ENCODE data around the gene ANKFY1.

The ANKFY1 gene

DNA sequence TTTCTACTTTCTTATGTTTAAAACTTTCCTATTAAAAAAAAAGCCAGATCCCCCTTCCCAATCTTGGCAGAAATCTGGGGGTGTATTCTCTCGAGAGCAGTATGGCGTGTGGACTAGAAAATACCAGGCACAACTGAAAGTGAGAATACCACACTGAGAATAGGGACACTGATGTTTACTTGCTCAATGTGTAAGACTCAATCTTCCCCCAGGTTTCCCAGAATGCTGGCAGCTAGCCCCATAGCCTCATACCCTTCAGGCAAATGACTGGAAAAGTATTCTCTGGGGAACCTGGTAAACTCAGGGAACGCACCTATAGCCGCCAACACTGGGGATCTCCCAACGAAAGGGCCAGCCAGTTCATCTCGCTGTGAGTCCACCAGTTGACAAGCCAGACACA, 136.2 kb downstream of the ANKFY1 start:
- no peak for DNase-seq
- no peak overlapping the region for H3K23ac ChIP-seq (ENCODE audit: low read length)
- no peaks in the 10 kb centered on the region for H3K79me1 ChIP-seq (ENCODE audit: low read length)
- no CpG with 5 or more reads among the region's 6 CpGs for WGBS (ENCODE audit: extremely low coverage, insufficient coverage, insufficient read length)
- H2BK5ac ChIP-seq (ENCODE audit: low read depth, low read length, poor library complexity) = no peak overlapping the region
- H3K4me3 ChIP-seq (ENCODE audit: low read depth, low read length) = no peak overlapping the region
- H3K27ac ChIP-seq (ENCODE audit: low read depth, low read length) = no peak overlapping the region
- no peak overlapping the region for H3K4me2 ChIP-seq (ENCODE audit: low read length)
- no peak overlapping the region for H3K4ac ChIP-seq (ENCODE audit: low read depth, low read length)
- peaks cover 2 to 6% of the 10 kb centered on the region in 2 experiments for H3K36me3 ChIP-seq (ENCODE audit: control insufficient read depth in 1 of 2, insufficient read depth in 2 of 2, low read length in 2 of 2)
- H3K27me3 ChIP-seq (ENCODE audit: insufficient read depth, low read length) = no peaks in the 10 kb centered on the region
- H2AK5ac ChIP-seq (ENCODE audit: low read length) = no peak overlapping the region
- no peak overlapping the region for H3K9ac ChIP-seq (ENCODE audit: low read length)
- no peak overlapping the region for H4K8ac ChIP-seq (ENCODE audit: low read depth, low read length)
- H2BK120ac ChIP-seq (ENCODE audit: insufficient read depth, low read length, poor library complexity) = no peak overlapping the region
- no peak overlapping the region for H3K14ac ChIP-seq (ENCODE audit: low read length)
- no peak overlapping the region for H3K18ac ChIP-seq (ENCODE audit: low read length)
- H3K79me2 ChIP-seq (ENCODE audit: control insufficient read depth, insufficient read depth, low read length, poor library complexity) = no peaks in the 10 kb centered on the region
- no peak overlapping the region for H4K12ac ChIP-seq (ENCODE audit: low read depth, low read length)
- no peak overlapping the region for H4K91ac ChIP-seq (ENCODE audit: low read depth, low read length)
- no peaks in the 10 kb centered on the region for H3K4me1 ChIP-seq (ENCODE audit: control insufficient read depth in 1 of 2, insufficient read depth in 2 of 2, low read length in 2 of 2)
- H2AFZ ChIP-seq (ENCODE audit: insufficient read depth, low read length, poor library complexity) = no peak overlapping the region
- H3K9me3 ChIP-seq (ENCODE audit: insufficient read depth, low read depth, low read length) = no peaks in the 10 kb centered on the region
- H2BK12ac ChIP-seq (ENCODE audit: low read length) = no peak overlapping the region

DNA sequence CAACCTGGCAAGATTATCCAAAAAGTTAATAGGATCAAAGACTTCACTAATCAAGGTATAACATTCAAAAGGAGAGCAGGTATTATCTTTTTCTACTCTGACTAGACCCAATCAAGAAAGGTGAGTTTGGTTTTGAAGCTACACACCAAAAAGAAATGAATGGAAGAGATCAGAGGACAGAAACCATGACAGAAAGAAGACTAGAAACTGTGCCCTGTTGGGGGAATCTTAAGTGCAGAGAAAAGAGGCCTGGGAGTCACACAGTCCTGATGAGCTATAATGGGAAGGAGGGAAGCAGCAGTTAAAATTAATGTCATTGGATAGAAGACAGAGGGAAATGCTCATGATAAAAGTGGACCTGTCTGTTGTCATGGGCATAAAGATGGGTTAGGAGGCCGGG, 138.2 kb downstream of the ANKFY1 start:
- Histone ChIP-seq H2BK120ac (ENCODE audit: insufficient read depth, low read length, poor library complexity) (no peak overlapping the region), H3K36me3 (ENCODE audit: control insufficient read depth in 1 of 2, insufficient read depth in 2 of 2, low read length in 2 of 2) (peaks cover 5 to 18% of the 10 kb centered on the region in 2 experiments), H2BK12ac (ENCODE audit: low read length) (no peak overlapping the region), H3K9me3 (ENCODE audit: insufficient read depth, low read depth, low read length) (no peaks in the 10 kb centered on the region), H3K79me2 (ENCODE audit: control insufficient read depth, insufficient read depth, low read length, poor library complexity) (no peaks in the 10 kb centered on the region), H3K27me3 (ENCODE audit: insufficient read depth, low read length) (no peaks in the 10 kb centered on the region), H3K4me2 (ENCODE audit: low read length) (no peak overlapping the region), H3K79me1 (ENCODE audit: low read length) (no peaks in the 10 kb centered on the region), H4K12ac (ENCODE audit: low read depth, low read length) (no peak overlapping the region), H3K27ac (ENCODE audit: low read depth, low read length) (no peak overlapping the region), H3K4ac (ENCODE audit: low read depth, low read length) (no peak overlapping the region), H3K4me3 (ENCODE audit: low read depth, low read length) (no peak overlapping the region), H4K8ac (ENCODE audit: low read depth, low read length) (no peak overlapping the region), H2AK5ac (ENCODE audit: low read length) (no peak overlapping the region), H4K91ac (ENCODE audit: low read depth, low read length) (no peak overlapping the region), H3K18ac (ENCODE audit: low read length) (no peak overlapping the region), H2AFZ (ENCODE audit: insufficient read depth, low read length, poor library complexity) (no peak overlapping the region), H3K4me1 (ENCODE audit: control insufficient read depth in 1 of 2, insufficient read depth in 2 of 2, low read length in 2 of 2) (no peaks in the 10 kb centered on the region), H3K9ac (ENCODE audit: low read length) (no peak overlapping the region), H2BK5ac (ENCODE audit: low read depth, low read length, poor library complexity) (no peak overlapping the region), H3K23ac (ENCODE audit: low read length) (no peak overlapping the region), H3K14ac (ENCODE audit: low read length) (no peak overlapping the region)
- no CpG with 5 or more reads among the region's 1 CpG for WGBS (ENCODE audit: extremely low coverage, insufficient coverage, insufficient read length)
- DNase-seq = no peak

DNA sequence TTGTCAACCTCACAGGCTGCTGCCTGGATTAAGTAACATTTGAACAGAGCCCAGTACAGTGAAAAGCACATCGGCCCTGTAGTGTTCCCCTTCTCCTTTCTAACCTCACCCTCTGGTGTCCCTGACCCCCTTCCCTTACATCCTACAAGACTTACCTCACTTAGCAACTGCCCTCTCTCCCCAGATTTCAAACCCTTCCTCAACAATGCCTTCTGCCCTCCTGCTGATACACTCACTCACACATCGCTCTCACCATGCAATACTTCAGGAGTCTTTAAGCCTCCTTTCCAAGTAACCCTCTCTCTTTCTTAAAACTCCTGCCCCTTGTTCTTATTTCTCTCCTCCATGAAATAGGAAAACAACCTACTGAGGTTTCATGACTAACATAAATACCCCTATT, 138.8 kb downstream of the ANKFY1 start:
- H3K4me1 ChIP-seq (ENCODE audit: control insufficient read depth in 1 of 2, insufficient read depth in 2 of 2, low read length in 2 of 2) = no peaks in the 10 kb centered on the region
- H3K27me3 ChIP-seq (ENCODE audit: insufficient read depth, low read length) = no peaks in the 10 kb centered on the region
- H4K91ac ChIP-seq (ENCODE audit: low read depth, low read length) = no peak overlapping the region
- H3K23ac ChIP-seq (ENCODE audit: low read length) = no peak overlapping the region
- H3K9me3 ChIP-seq (ENCODE audit: insufficient read depth, low read depth, low read length) = no peaks in the 10 kb centered on the region
- H4K12ac ChIP-seq (ENCODE audit: low read depth, low read length) = no peak overlapping the region
- H3K4me3 ChIP-seq (ENCODE audit: low read depth, low read length) = no peak overlapping the region
- H3K14ac ChIP-seq (ENCODE audit: low read length) = no peak overlapping the region
- no peak overlapping the region for H3K27ac ChIP-seq (ENCODE audit: low read depth, low read length)
- no peaks in the 10 kb centered on the region for H3K79me2 ChIP-seq (ENCODE audit: control insufficient read depth, insufficient read depth, low read length, poor library complexity)
- H2BK120ac ChIP-seq (ENCODE audit: insufficient read depth, low read length, poor library complexity) = no peak overlapping the region
- H2AFZ ChIP-seq (ENCODE audit: insufficient read depth, low read length, poor library complexity) = no peak overlapping the region
- H2AK5ac ChIP-seq (ENCODE audit: low read length) = no peak overlapping the region
- H3K18ac ChIP-seq (ENCODE audit: low read length) = no peak overlapping the region
- no peak overlapping the region for H4K8ac ChIP-seq (ENCODE audit: low read depth, low read length)
- whole genome bisulfite sequencing (ENCODE audit: extremely low coverage, insufficient coverage, insufficient read length) = no CpG with 5 or more reads among the region's 2 CpGs
- H3K4ac ChIP-seq (ENCODE audit: low read depth, low read length) = no peak overlapping the region
- H2BK5ac ChIP-seq (ENCODE audit: low read depth, low read length, poor library complexity) = no peak overlapping the region
- DNase-seq = no peak
- H3K4me2 ChIP-seq (ENCODE audit: low read length) = no peak overlapping the region
- no peak overlapping the region for H2BK12ac ChIP-seq (ENCODE audit: low read length)
- no peak overlapping the region for H3K9ac ChIP-seq (ENCODE audit: low read length)
- peaks cover 5 to 19% of the 10 kb centered on the region in 2 experiments for H3K36me3 ChIP-seq (ENCODE audit: control insufficient read depth in 1 of 2, insufficient read depth in 2 of 2, low read length in 2 of 2)
- H3K79me1 ChIP-seq (ENCODE audit: low read length) = no peaks in the 10 kb centered on the region

DNA sequence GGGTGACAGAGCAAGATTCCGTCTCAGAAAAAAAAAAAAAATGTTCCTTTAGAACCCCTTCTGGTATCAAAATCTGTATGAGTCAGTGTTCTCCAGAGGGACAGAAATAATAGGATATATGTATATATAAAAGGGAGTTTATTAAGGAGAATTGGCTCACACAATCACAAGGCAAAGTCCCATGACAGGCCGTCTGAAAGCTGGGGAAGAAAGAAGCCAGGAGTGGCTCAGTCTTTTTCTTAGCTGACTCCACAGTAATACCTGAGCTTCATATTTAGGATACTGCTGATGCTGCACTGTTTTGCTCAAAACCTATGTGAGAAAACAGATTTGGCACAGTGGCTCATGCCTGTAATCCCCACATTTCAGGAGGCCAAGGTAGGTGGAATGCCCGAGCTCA, 143.4 kb downstream of the ANKFY1 start:
- no CpG with 5 or more reads among the region's 3 CpGs for WGBS (ENCODE audit: extremely low coverage, insufficient coverage, insufficient read length)
- Histone ChIP-seq H4K8ac (ENCODE audit: low read depth, low read length) (no peak overlapping the region), H3K9ac (ENCODE audit: low read length) (no peak overlapping the region), H3K14ac (ENCODE audit: low read length) (no peak overlapping the region), H2BK12ac (ENCODE audit: low read length) (no peak overlapping the region), H2AFZ (ENCODE audit: insufficient read depth, low read length, poor library complexity) (no peak overlapping the region), H3K27me3 (ENCODE audit: insufficient read depth, low read length) (no peaks in the 10 kb centered on the region), H3K27ac (ENCODE audit: low read depth, low read length) (no peak overlapping the region), H3K4ac (ENCODE audit: low read depth, low read length) (no peak overlapping the region), H2AK5ac (ENCODE audit: low read length) (no peak overlapping the region), H3K79me1 (ENCODE audit: low read length) (no peaks in the 10 kb centered on the region), H3K4me2 (ENCODE audit: low read length) (no peak overlapping the region), H4K12ac (ENCODE audit: low read depth, low read length) (no peak overlapping the region), H4K91ac (ENCODE audit: low read depth, low read length) (no peak overlapping the region), H3K36me3 (ENCODE audit: control insufficient read depth in 1 of 2, insufficient read depth in 2 of 2, low read length in 2 of 2) (peaks cover 11 to 36% of the 10 kb centered on the region in 2 experiments), H3K79me2 (ENCODE audit: control insufficient read depth, insufficient read depth, low read length, poor library complexity) (no peaks in the 10 kb centered on the region), H3K9me3 (ENCODE audit: insufficient read depth, low read depth, low read length) (no peaks in the 10 kb centered on the region), H2BK5ac (ENCODE audit: low read depth, low read length, poor library complexity) (no peak overlapping the region), H3K4me1 (ENCODE audit: control insufficient read depth in 1 of 2, insufficient read depth in 2 of 2, low read length in 2 of 2) (no peaks in the 10 kb centered on the region), H3K18ac (ENCODE audit: low read length) (no peak overlapping the region), H3K23ac (ENCODE audit: low read length) (no peak overlapping the region), H2BK120ac (ENCODE audit: insufficient read depth, low read length, poor library complexity) (no peak overlapping the region), H3K4me3 (ENCODE audit: low read depth, low read length) (no peak overlapping the region)
- DNase-seq = no peak

Data from trophoblast cell (in vitro differentiated cells and primary cell).